ENCODE data around the gene OR5C1.

GRCh38 chr9:122777935-122778627 is 10.7 kb upstream of the OR5C1 start:
- TF ChIP-seq POLR2A (IDR thresholded peaks at IDR 0.05): no peak
- TF ChIP-seq CTCF (IDR thresholded peaks at IDR 0.05): no peak
